HEK293 (cell line): ENCODE results near the gene BRCA1.

Experiments
- CTCF ChIA-PET: fragments of 350-600 bp; formaldehyde crosslinking; extraction: SDS; loops from one replicate; lab custom pipeline; 2021; ENCODE audit warnings: antibody characterized with exemption; lab: Yijun Ruan, JAX
- POLR2A ChIA-PET: fragments of 300-600 bp; formaldehyde crosslinking; extraction: SDS; loops from one replicate; lab custom pipeline; 2020; ENCODE audit warnings: antibody characterized with exemption, inconsistent platforms; lab: Yijun Ruan, JAX
- H3K27ac ChIP-seq: fragments of 200-500 bp; sonication (Bioruptor generic); 2 replicates; pipeline ENCODE4 v1.5.1; 2014; ENCODE audit warnings: low read depth, low read length, control low read depth, inconsistent platforms; ENCODE audit errors: extremely low read depth
- H3K36me3 ChIP-seq, 2 experiments: fragments of 200-500 bp in 1 of 2; sonication (Bioruptor generic) in 1 of 2; 1 replicate in 1 of 2; 2 replicates in 1 of 2; pipeline ENCODE4 v1.5.1; 2014 to 2017; ENCODE audit warnings: inconsistent platforms in 2 of 2, low read length in 2 of 2; ENCODE audit not compliant: control insufficient read depth in 2 of 2, insufficient read depth in 1 of 2
- H3K4me1 ChIP-seq: fragments of 200-500 bp; sonication (Bioruptor generic); 2 replicates; pipeline ENCODE4 v1.5.1; 2014; ENCODE audit warnings: mild to moderate bottlenecking, low read length, inconsistent platforms; ENCODE audit not compliant: control insufficient read depth, insufficient read depth
- H3K4me3 ChIP-seq: 2 replicates; pipeline ENCODE4 v1.5.1; 2011; ENCODE audit warnings: low read depth, mild to moderate bottlenecking, control low read depth, low read length, moderate library complexity
- H3K9me3 ChIP-seq: fragments of 200-500 bp; sonication (Bioruptor generic); 2 replicates; pipeline ENCODE4 v1.5.1; 2014; ENCODE audit warnings: low read depth, low read length, inconsistent platforms; ENCODE audit not compliant: control insufficient read depth, insufficient read depth
- GLIS2 ChIP-seq: fragments of 450-650 bp; formaldehyde crosslinking; IDR thresholded peaks from 2 replicates; pipeline ENCODE4 v1.5.1; 2016; ENCODE audit warnings: missing biosample characterization, missing genetic modification characterization
- IKZF3 ChIP-seq: fragments of 450-650 bp; IDR thresholded peaks from 2 replicates; pipeline ENCODE4 v1.5.0; 2018; ENCODE audit warnings: missing biosample characterization, mild to moderate bottlenecking, missing genetic modification characterization, moderate library complexity
- KLF16 ChIP-seq: fragments of 450-650 bp; formaldehyde crosslinking; IDR thresholded peaks from 2 replicates; pipeline ENCODE4 v1.5.1; 2017; ENCODE audit warnings: missing biosample characterization, missing genetic modification characterization
- MYNN ChIP-seq: fragments of 450-650 bp; formaldehyde crosslinking; IDR thresholded peaks from 2 replicates; pipeline ENCODE4 v1.5.1; 2016; ENCODE audit warnings: missing biosample characterization, missing genetic modification characterization, borderline replicate concordance
- MZF1 ChIP-seq: fragments of 450-650 bp; formaldehyde crosslinking; IDR thresholded peaks from 2 replicates; pipeline ENCODE4 v1.5.1; 2017; ENCODE audit warnings: missing biosample characterization, missing genetic modification characterization, borderline replicate concordance
- OSR2 ChIP-seq: fragments of 450-650 bp; formaldehyde crosslinking; IDR thresholded peaks from 2 replicates; pipeline ENCODE4 v1.5.1; 2016; ENCODE audit warnings: missing biosample characterization, missing genetic modification characterization
- SCRT2 ChIP-seq: fragments of 450-650 bp; formaldehyde crosslinking; IDR thresholded peaks from 2 replicates; pipeline ENCODE4 v1.5.1; 2016; ENCODE audit warnings: missing biosample characterization, missing genetic modification characterization
- SETDB1 ChIP-seq: IDR thresholded peaks from one replicate; pipeline ENCODE4 v1.6.1; 2017; ENCODE audit warnings: mild to moderate bottlenecking, low read length, moderate library complexity, mixed read lengths; ENCODE audit not compliant: insufficient read length
- ZBTB10 ChIP-seq: fragments of 450-650 bp; formaldehyde crosslinking; IDR thresholded peaks from 2 replicates; pipeline ENCODE4 v1.5.1; 2016; ENCODE audit warnings: missing biosample characterization, missing genetic modification characterization
- ZBTB20 ChIP-seq: fragments of 450-650 bp; formaldehyde crosslinking; IDR thresholded peaks from 2 replicates; pipeline ENCODE4 v1.5.1; 2016; ENCODE audit warnings: missing biosample characterization, missing genetic modification characterization
- ZBTB21 ChIP-seq: fragments of 450-650 bp; formaldehyde crosslinking; IDR thresholded peaks from 2 replicates; pipeline ENCODE4 v1.5.1; 2017; ENCODE audit warnings: missing biosample characterization, missing genetic modification characterization
- ZBTB48 ChIP-seq: fragments of 450-650 bp; formaldehyde crosslinking; IDR thresholded peaks from 2 replicates; pipeline ENCODE4 v1.5.1; 2016; ENCODE audit warnings: missing biosample characterization, missing genetic modification characterization
- ZNF138 ChIP-seq: fragments of 450-650 bp; formaldehyde crosslinking; IDR thresholded peaks from 2 replicates; pipeline ENCODE4 v1.5.1; 2016; ENCODE audit warnings: missing biosample characterization, missing genetic modification characterization, borderline replicate concordance
- ZNF266 ChIP-seq: fragments of 450-650 bp; formaldehyde crosslinking; IDR thresholded peaks from 2 replicates; pipeline ENCODE4 v1.5.1; 2016; ENCODE audit warnings: missing biosample characterization, missing genetic modification characterization, low read depth
- ZNF449 ChIP-seq: fragments of 450-650 bp; formaldehyde crosslinking; IDR thresholded peaks from 2 replicates; pipeline ENCODE4 v1.5.1; 2017; ENCODE audit warnings: missing biosample characterization, mild to moderate bottlenecking, missing genetic modification characterization, moderate library complexity
- ZNF488 ChIP-seq: fragments of 450-650 bp; formaldehyde crosslinking; IDR thresholded peaks from 2 replicates; pipeline ENCODE4 v1.5.1; 2016; ENCODE audit warnings: missing biosample characterization, missing genetic modification characterization
- ZNF518A ChIP-seq: fragments of 450-650 bp; formaldehyde crosslinking; conservative IDR thresholded peaks from 2 replicates; pipeline ENCODE4 v1.5.1; 2016; ENCODE audit warnings: low read depth, missing biosample characterization, missing genetic modification characterization
- ZNF561 ChIP-seq: fragments of 450-650 bp; IDR thresholded peaks from 2 replicates; pipeline ENCODE4 v1.5.1; 2018; ENCODE audit warnings: missing biosample characterization, missing genetic modification characterization, borderline replicate concordance
- ZNF624 ChIP-seq: fragments of 450-650 bp; formaldehyde crosslinking; IDR thresholded peaks from 2 replicates; pipeline ENCODE4 v1.5.1; 2017; ENCODE audit warnings: missing biosample characterization, missing genetic modification characterization
- ZNF776 ChIP-seq: fragments of 450-650 bp; formaldehyde crosslinking; IDR thresholded peaks from 2 replicates; pipeline ENCODE4 v1.5.0; 2017; ENCODE audit warnings: missing biosample characterization, missing genetic modification characterization, borderline replicate concordance
- ZSCAN5A ChIP-seq: fragments of 450-650 bp; formaldehyde crosslinking; IDR thresholded peaks from 2 replicates; pipeline ENCODE4 v1.5.1; 2016; ENCODE audit warnings: missing biosample characterization, missing genetic modification characterization

The BRCA1 gene

GRCh38 chr17:43025766-43026537 is 99.2 kb downstream of the BRCA1 start:
- H3K27ac ChIP-seq = peak overlapping the region; percentile 22; the same call in 1 of the 2 replicates
- no peak overlapping the region for H3K4me3 ChIP-seq

GRCh38 chr17:43025290-43025657 is 99.9 kb downstream of the BRCA1 start:
- Histone ChIP-seq H3K4me3 (peak overlapping the region; percentile 52), H3K4me1 (no peaks in the 10 kb centered on the region; the same call in 1 of the 2 replicates), H3K36me3 (peaks cover 0 to 14% of the 10 kb centered on the region in 2 experiments; a peak in 1 of 3 replicates), H3K27ac (no peak overlapping the region; the same call in 1 of the 2 replicates), H3K9me3 (no peaks in the 10 kb centered on the region)
- ChIA-PET CTCF (interaction anchor here (0.7 to 1.7 kb wide), 4 partner anchors 31 to 314 kb away, joined by 4 to 8 read pairs (median 4); no protein-coding TSS in a partner anchor), POLR2A (interaction anchor here (0.6 to 1.4 kb wide), 4 partner anchors 21 to 506 kb away, joined by 4 to 10 read pairs (median 4); no protein-coding TSS in a partner anchor)
- TF ChIP-seq GLIS2 (peak; percentile 77), KLF16 (tag by site-specific recombination) (0 out of 2 replicates have a peak, but pooled peaks have one; percentile 19), ZBTB20 (tag by site-specific recombination) (peak; percentile 75), ZBTB21 (tag by site-specific recombination) (no peak), ZBTB48 (tag by site-specific recombination) (peak; percentile 79), ZNF138 (no peak), OSR2 (tag by site-specific recombination) (no peak), ZNF488 (tag by site-specific recombination) (peak; percentile 39; the same call in 1 of the 2 replicates), ZBTB10 (peak; percentile 59), ZNF518A (no peak), ZNF449 (tag by site-specific recombination) (no peak), MZF1 (tag by site-specific recombination) (no peak), ZNF624 (tag by site-specific recombination) (no peak)

More at GRCh38 chr17:43025766-43026537, 99.2 kb downstream of the BRCA1 start:
- no peaks in the 10 kb centered on the region; the same call in 1 of the 2 replicates for H3K4me1 ChIP-seq
- peaks cover 0 to 14% of the 10 kb centered on the region in 2 experiments; a peak in 1 of 3 replicates for H3K36me3 ChIP-seq
- ChIA-PET POLR2A (interaction anchor here (0.6 to 1.0 kb wide), 4 partner anchors 21 to 505 kb away, joined by 4 read pairs; no protein-coding TSS in a partner anchor), CTCF (no interaction called here)
- no peaks in the 10 kb centered on the region for H3K9me3 ChIP-seq
- TF ChIP-seq ZNF561 (tag by site-specific recombination) = no peak
- TF ChIP-seq ZBTB48 (tag by site-specific recombination) = no peak
- TF ChIP-seq ZNF776 = no peak
- TF ChIP-seq ZSCAN5A (tag by site-specific recombination) = no peak
- peak; percentile 93 for TF ChIP-seq MYNN (tag by site-specific recombination)
- 0 out of 2 replicates have a peak, but pooled peaks have one; percentile 4 for TF ChIP-seq IKZF3 (tag by site-specific recombination)
- peak; percentile 49; the same call in 1 of the 2 replicates for TF ChIP-seq SCRT2
- TF ChIP-seq ZNF266 (tag by site-specific recombination) = no peak
- TF ChIP-seq SETDB1 = no peak
